ENCODE results near the gene CACNA1C.
A peak's percentile ranks its signal among the peaks of the same experiment; 100 is the strongest.

CACNA1C gene

DNA sequence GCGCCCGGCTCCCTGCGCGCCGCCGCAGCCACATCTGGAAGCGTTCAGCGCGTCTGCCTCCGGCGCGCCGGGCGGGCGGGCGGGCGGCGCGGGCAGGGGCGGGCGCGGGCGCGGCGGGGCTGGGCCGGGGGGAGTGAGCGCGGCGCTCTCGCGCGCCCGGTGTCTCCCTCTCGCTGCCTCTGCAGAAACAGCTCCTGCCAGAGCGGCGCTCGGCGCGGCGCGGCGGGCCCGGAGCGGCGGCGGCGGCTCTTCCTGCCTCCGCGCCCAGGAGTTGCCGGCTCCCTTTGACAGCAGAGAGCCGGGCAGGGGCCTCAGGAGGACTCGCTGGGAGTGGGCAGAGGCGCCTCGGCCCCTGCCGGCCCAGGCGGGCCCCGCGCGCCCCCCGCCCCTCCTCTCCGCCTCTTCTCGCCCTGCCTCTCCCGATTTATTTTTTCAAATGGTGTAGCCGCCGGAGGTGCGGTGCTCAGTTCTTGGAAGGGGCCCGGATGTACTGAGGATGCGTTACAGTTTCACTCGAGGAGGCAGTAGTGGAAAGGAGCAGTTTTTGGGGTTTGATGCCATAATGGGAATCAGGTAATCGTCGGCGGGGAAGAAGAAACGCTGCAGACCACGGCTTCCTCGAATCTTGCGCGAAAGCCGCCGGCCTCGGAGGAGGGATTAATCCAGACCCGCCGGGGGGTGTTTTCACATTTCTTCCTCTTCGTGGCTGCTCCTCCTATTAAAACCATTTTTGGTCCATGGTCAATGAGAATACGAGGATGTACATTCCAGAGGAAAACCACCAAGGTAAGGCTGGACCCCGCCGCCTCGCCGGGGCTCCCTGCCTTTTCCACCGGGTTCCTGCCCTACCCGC is at the start of gene CACNA1C:
Gene CACNA1C (plus strand): TSS at position 162 of the 853 bp plus-strand sequence. CDS start 576 bp downstream, at position 738.
- TF ChIP-seq, protein P1, sequence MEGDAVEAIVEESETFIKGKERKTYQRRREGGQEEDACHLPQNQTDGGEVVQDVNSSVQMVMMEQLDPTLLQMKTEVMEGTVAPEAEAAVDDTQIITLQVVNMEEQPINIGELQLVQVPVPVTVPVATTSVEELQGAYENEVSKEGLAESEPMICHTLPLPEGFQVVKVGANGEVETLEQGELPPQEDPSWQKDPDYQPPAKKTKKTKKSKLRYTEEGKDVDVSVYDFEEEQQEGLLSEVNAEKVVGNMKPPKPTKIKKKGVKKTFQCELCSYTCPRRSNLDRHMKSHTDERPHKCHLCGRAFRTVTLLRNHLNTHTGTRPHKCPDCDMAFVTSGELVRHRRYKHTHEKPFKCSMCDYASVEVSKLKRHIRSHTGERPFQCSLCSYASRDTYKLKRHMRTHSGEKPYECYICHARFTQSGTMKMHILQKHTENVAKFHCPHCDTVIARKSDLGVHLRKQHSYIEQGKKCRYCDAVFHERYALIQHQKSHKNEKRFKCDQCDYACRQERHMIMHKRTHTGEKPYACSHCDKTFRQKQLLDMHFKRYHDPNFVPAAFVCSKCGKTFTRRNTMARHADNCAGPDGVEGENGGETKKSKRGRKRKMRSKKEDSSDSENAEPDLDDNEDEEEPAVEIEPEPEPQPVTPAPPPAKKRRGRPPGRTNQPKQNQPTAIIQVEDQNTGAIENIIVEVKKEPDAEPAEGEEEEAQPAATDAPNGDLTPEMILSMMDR (IDR thresholded peaks at IDR 0.05; ENCODE audit: low read depth, low read length, missing control alignments): peak; percentile 20
- in situ Hi-C loops (cut with HindIII; ENCODE audit: low sequenced_read_pairs): no loop called here
- DNase-seq (ENCODE audit: low read depth): no peak
- H3K4me3 ChIP-seq (ENCODE audit: low read depth, low read length): peak within 1 kb of the TSS; percentile 90

DNA sequence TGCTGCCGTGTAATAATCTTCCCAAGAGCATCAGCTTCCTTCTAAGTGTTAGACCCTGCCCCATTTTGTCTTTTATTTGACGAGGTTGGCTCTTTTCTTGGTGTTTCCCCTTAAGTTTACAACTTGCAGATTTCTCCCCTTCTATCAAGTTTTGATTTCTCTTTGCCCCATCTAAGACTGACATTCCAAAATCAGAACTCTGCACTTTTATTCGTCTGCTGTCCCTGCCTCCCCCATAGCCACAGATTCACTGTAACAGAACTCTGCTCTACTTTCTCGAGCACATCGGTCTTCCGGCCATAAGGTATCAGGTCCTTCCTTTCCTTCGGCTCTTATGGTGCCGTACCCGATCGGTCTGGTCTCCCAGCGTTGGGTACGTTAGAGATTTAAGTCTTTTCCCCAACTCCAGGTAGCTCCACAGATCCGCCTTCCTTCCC is 49.1 kb upstream of the CACNA1C start:
- in situ Hi-C loops (cut with HindIII; ENCODE audit: low sequenced_read_pairs): no loop called here
- DNase-seq (ENCODE audit: low read depth): peak; percentile 6
- H3K4me3 ChIP-seq (ENCODE audit: low read depth, low read length): peak overlapping the region; percentile 74
- TF ChIP-seq, protein P1 (IDR thresholded peaks at IDR 0.05; ENCODE audit: low read depth, low read length, missing control alignments): no peak

DNA sequence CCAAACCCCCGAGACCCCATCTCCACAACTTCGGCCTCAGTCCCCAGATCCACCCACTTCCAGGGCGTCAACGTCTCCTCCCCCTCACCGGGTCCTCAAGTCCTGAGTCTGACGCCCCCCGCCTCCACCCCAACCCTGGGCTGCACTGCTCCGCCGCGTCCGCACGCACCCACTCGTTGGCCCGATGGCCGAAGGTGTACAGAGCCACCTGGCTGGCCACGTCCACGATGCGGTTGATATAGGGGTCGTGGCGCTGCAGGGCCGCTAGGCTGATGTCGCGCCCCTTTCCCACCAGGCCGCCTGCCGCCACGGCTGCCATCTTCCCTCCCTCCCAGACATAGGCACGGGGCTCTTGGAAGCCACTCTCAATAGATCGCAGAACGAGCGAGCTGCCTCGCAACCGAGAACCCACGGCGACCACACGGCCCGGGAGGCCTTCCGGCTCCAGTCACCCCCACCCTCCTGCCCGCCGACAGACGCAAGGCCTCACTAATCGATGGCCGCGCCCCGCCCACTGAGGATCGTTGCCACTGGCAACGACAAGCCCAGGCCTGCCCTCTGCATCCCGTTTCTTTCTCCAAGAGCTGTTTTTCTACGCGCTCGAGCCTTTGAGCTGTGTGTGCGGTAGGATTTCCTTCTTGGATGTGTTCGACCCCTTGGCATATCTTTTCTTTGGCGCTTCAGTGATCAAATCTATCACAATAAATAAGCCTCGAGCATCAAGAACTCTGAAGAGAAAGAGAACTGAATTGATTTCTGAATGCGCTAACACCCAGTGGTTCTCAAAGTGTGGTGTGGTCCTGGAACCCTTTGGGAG is 48.5 kb upstream of the CACNA1C start, which contains the start of gene DCP1B:
Gene DCP1B (minus strand): TSS at position 345 of the 817 bp plus-strand sequence. CDS start 26 bp downstream, at position 319.
- TF ChIP-seq, protein P1 (IDR thresholded peaks at IDR 0.05; ENCODE audit: low read depth, low read length, missing control alignments): no peak
- peak; percentile 96 for DNase-seq (ENCODE audit: low read depth)
- in situ Hi-C loops (cut with HindIII; ENCODE audit: low sequenced_read_pairs): no loop called here
- H3K4me3 ChIP-seq (ENCODE audit: low read depth, low read length): peak within 1 kb of the TSS; percentile 74

DNA sequence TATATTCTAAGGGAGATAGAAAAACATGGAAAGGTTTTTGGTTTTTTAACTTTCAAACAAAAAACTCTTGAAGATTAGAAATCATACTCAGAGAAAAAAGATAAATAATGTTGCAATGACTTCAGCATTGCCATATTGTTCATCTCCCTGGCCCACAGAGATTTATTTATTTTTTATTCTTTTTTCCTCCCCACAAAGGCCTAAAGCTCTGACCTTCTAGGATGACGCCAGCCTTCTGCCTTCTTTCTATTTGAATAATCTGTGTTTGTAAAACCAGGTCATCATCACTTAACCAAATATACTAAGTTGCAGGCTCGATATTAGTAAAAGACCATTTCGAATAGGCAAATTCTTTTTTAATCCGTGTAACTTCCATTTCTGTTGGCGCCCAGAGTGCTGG is 44.1 kb upstream of the CACNA1C start:
- no peak for DNase-seq (ENCODE audit: low read depth)
- in situ Hi-C loops (cut with HindIII; ENCODE audit: low sequenced_read_pairs): no loop called here
- H3K4me3 ChIP-seq (ENCODE audit: low read depth, low read length): no peak overlapping the region
- TF ChIP-seq, protein P1 (IDR thresholded peaks at IDR 0.05; ENCODE audit: low read depth, low read length, missing control alignments): no peak

DNA sequence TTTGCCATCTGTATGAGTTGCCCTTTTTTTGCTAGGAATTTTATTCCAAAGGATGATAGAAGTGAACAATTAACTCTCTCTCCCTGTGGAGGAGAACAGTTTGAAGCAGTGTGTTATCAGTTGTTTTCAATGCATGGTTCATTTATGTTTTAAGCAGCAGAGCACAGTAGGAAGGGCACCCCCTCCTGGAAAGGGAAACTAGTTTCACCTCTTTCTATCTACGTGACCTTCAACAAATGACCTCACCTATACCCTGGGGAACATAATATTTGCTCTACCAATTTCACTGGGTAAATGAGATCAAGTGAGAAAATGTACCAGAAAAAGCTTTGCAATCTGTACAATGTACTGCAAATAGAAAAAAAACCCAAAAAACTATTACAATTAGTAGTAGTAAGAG is 43.2 kb upstream of the CACNA1C start:
- TF ChIP-seq, protein P1 (IDR thresholded peaks at IDR 0.05; ENCODE audit: low read depth, low read length, missing control alignments): no peak
- no peak overlapping the region for H3K4me3 ChIP-seq (ENCODE audit: low read depth, low read length)
- in situ Hi-C loops (cut with HindIII; ENCODE audit: low sequenced_read_pairs): no loop called here
- no peak for DNase-seq (ENCODE audit: low read depth)
